Activated CD4-positive, CD25-positive, alpha-beta regulatory T cell treated with anti-CD3 and anti-CD28 coated beads, Interleukin-2, amount 50 U/mL, for 16 hours (primary cell): ENCODE data around the gene SPSB3.

Experiments used
- DNase-seq: peaks from one replicate; pipeline ENCODE4 v3.0.0-alpha.2; 2020; ENCODE audit warnings: low read depth, low spot score

Gene SPSB3

GRCh38 chr16:1763521-1764511, 18.6 kb downstream of the SPSB3 start:
- DNase-seq, result no peak

- DNase-seq, result no peak
Observed at GRCh38 chr16:1762879-1763520, 19.4 kb downstream of the SPSB3 start.

DNA sequence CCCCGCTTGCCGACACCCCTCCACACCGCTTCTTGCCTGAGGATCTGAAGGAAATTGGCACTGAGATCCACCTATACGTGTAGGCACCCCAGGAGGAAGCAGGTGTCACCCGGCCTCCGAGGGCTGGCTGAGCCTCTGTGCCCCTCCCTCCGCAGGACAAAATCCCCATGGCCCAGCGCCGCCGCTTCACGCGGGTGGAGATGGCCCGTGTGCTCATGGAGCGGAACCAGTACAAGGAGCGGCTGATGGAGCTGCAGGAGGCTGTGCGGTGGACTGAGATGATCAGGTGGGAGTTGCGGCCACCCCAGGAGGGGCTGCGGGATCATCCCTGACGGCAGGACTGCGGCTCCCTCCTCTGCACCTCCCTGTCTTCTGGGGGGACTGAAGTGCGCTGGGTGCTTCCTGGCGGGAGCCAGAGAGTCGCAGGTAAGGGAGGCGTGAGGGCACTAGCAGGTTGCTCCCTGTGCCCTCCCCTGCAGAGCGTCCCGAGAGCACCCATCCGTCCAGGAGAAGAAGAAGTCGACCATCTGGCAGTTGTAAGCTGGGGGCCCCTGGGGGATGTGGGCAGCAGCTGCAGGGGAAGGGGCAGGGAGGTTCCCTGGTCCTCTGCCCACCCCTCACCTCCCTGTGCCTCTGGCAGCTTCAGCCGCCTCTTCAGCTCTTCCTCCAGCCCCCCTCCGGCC, 20.0 kb downstream of the SPSB3 start:
- DNase-seq, result no peak

GRCh38 chr16:1761751-1762150, 20.6 kb downstream of the SPSB3 start:
- no peak for DNase-seq

- no peak for DNase-seq
Observed at GRCh38 chr16:1760911-1761310, 21.5 kb downstream of the SPSB3 start.

GRCh38 chr16:1759511-1759910, 22.9 kb downstream of the SPSB3 start:
- DNase-seq, result no peak

GRCh38 chr16:1758923-1759322, 23.4 kb downstream of the SPSB3 start:
- no peak for DNase-seq

DNA sequence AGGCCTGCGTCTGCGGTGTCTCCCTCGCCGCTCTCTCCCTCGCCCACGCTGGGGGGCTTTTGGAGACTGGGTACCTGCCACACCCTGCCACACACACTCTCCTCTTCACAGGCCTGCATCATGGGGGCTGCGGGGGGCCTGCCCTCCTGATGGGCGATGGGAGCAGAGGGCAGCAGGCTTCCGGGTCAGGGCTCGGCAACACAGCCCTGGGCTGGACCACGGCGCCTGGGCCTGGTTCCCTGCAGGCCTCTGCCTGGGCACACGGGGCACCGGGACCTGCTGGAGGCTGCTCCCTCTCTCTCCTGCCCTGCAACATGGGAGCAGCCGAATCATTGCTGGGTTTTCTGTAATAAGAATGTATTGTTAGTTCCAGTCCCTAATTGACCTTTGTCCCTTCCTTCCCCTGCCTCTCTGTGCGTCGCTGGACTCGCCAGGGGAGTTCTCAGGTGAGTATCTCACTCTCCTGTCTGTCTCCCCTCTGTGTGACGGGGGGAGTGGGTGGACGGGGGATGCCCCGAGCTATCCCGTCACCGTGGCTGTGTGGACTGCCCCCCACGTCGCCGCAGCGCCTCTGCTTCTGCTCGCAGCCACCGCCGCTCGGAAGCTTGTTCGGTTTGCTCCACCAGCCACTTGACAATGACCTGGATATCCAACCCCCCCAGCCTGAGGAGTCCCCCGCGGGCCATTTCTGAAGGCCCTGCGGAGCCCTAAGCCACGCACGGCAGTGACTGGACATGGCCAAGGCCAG, 24.5 kb downstream of the SPSB3 start:
- DNase-seq, result no peak

DNA sequence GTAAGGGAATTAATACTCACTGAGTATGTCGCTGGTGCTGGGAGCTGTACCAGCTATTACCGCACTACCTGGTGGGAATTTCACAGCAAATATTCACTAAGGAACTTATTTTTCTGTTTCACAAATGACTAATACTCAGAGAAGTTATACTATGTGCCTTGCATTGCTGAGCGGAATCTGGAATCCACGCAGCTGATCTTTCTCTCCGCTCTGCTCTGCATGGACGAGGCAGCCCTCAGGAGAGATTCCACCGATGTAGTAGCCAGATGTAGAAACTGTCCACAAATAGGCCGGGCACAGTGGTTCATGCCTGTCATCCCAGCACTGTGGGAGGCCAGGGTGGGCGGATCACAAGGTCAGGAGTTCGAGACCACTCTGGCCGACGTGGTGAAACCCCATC, 28.2 kb downstream of the SPSB3 start:
- no peak for DNase-seq

DNA sequence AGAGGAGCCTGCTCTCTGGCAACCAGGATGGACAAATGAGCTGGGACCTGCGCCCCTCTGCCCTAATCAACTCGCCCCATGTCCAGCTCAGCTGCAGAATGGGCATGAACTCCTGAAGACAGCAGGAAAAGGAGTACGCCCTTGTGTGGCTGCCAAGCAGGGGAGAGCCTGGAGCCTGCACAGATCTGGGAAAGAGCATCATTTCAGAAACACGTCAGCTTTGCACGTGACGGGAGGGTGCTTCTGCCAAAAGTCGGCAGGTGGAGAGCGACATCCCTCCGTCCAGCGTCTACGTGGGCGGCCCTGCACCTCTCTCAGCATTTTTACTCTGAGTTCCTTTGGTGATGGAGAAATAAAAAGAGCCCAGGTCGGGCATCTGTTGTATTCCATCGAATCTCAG, 29.5 kb downstream of the SPSB3 start:
- no peak for DNase-seq

DNA sequence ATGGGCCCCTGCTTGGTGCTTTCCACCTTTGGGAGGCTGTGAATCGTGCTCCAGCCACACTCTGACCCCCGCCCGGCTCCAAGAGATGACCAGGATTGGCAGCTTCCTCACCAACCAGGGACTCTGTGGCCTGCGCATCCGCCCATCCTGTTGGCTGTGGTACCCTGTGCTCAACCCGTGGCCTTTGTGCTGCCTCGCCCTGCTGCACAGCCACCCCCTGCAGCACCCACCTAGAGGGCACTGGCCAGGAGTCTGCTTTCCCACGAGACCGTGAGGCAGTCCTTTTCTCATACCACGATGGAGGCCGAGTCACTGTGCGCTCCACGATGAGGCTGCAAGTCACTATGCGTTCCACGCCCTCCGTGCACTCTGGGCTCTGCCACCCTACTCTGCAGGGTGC, 30.4 kb downstream of the SPSB3 start:
- no peak for DNase-seq

- DNase-seq, result no peak
Observed at GRCh38 chr16:1749152-1750117, 32.9 kb downstream of the SPSB3 start.

- no peak for DNase-seq
Observed at GRCh38 chr16:1747934-1748333, 34.4 kb downstream of the SPSB3 start.

DNA sequence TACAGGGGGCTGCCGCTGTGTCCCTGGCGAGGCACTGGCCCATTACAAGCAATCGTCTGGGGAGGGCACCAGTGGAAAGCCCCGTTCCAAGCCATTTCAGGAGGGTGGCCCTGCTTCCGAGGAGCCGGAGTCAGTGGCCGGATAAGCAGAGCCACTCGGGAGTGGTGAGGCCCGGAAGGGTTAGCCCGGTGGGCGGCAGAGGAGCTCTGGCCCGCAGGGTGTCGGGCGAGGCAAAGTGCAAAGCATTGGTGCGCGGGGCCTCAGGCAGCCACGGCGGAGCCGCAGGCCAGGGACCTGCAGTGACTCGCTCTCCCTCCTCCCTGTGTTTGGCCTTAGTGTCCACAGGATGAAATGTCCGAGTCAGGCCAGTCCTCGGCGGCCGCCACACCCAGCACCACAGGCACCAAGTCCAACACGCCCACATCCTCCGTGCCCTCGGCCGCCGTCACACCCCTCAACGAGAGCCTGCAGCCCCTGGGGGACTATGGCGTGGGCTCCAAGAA, 35.6 kb downstream of the SPSB3 start:
- no peak for DNase-seq

GRCh38 chr16:1745900-1746692, 36.3 kb downstream of the SPSB3 start:
- no peak for DNase-seq

DNA sequence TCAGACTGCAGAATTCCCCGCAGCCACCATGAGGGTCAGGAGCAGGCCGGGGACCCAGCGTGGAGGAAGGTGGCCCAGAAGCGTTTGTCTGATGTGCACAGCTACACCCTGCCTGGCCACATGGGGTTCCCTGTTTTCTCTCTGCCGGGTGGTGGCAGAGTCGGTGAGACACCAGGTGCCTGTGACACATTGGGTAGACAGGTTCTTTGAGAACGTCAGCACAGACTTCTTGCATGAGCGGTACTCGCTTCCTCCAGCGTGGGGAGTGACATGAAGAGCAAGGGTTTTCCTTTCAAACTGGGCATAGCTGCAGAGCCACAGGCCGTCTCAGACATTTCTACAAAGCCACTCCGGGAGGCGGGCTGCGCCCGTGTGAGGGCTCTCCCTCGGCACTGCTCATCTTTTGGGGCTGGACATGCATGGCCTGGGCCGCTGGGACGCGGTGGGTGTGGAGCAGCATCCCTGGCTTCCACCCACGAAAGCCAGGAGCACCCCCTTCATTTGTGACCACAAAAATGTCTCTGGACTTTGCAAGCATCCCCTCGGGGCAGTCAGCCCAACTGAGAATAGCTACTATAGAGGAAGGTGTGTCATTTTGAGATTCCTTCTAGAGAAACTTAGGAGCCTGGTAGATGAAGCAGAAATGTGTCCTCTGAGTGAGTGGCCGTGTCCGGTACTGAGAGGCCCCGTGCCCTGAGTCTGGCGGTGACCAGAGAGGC, 37.0 kb downstream of the SPSB3 start:
- DNase-seq, result no peak

GRCh38 chr16:1744338-1744840, 38.0 kb downstream of the SPSB3 start:
- no peak for DNase-seq
